ENCODE data around the gene C19orf25.

C19orf25 gene

GRCh38 chr19:1478934-1479707, at the start of gene C19orf25:
Gene C19orf25, minus strand, starts transcription at chr19:1479215. Its CDS starts 312 bp downstream, at chr19:1478903.
- DNase-seq (ENCODE audit: low read depth), result peak; percentile 94
- TF ChIP-seq CTCF (IDR thresholded peaks at IDR 0.05; ENCODE audit: low read length, missing control alignments), result no peak
- peak within 1 kb of the TSS; percentile 71 for H3K4me3 ChIP-seq (replicated peaks; ENCODE audit: low read depth, low read length)

- DNase-seq (ENCODE audit: low read depth), result no peak
- H3K4me3 ChIP-seq (replicated peaks; ENCODE audit: low read depth, low read length), result no peak overlapping the region
- TF ChIP-seq CTCF (IDR thresholded peaks at IDR 0.05; ENCODE audit: low read length, missing control alignments), result no peak
Observed at GRCh38 chr19:1527650-1528309, 48.8 kb upstream of the C19orf25 start.

DNA sequence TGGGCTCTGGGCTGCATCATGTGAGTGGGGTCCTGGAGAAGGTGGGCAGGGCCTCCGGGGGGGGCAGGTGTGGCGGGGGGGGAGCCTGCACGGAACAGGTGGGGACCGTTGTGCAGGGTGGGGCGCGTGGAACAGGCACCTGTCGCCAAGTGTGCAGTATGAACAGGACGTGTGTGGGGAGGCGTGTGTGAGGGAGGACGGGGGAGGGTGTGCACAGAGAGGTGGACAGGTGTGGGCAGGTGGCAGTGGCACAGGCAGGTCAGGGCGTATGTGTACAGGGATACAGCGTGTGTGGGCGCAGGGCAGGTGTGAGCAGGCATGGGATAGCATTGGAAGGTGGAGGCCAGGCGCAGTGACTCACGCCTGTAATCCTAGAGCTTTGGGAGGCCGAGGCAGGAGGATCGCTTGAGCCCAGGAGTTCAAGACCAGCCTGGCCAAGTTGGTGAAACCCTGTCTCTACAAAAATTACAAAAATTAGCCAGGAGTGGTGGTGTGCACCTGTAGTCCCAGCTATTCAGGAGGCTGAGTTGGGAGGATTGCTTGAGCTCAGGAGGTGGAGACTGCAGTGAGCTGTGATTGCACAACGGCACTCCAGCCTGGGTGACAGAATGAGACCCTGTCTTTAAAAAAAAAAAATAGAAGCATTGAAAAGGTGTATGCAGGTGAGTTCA, 48.1 kb upstream of the C19orf25 start:
- DNase-seq (ENCODE audit: low read depth), result no peak
- H3K4me3 ChIP-seq (replicated peaks; ENCODE audit: low read depth, low read length), result no peak overlapping the region

DNA sequence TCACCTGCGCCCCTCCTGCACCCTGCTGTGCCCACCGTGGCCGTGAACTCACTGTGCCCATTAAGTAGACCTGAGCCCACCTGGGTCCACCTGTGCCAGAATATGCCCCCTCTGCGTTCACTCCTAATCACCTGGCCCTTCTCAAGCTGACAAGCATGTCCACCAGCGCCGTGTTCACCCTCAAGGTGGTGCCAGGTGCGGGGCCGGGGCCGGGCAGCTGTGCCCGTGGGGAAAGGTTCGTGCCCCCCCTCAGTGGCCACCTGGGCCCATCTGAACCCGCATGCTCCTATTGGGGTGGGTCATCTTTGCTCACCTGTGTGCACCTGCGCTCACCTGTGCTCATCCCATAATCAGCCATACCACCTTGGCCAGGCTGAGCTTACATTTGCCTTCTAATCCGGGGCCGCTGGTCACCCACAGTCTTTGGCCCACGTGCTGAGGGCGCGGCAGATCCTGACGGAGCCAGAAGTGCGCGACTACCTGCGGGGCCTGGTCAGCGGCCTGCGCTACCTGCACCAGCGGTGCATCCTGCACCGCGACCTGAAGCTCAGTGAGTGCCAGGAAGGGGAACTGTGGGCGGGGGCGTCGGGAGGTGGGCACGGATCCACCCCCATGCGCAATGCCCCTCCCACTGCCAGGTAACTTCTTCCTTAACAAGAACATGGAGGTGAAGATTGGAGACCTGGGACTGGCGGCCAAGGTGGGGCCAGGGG, 47.2 kb upstream of the C19orf25 start:
- TF ChIP-seq CTCF (IDR thresholded peaks at IDR 0.05; ENCODE audit: low read length, missing control alignments), result no peak
- no peak overlapping the region for H3K4me3 ChIP-seq (replicated peaks; ENCODE audit: low read depth, low read length)
- no peak for DNase-seq (ENCODE audit: low read depth)

More for the DNA sequence above, 48.1 kb upstream of the C19orf25 start:
- TF ChIP-seq CTCF (IDR thresholded peaks at IDR 0.05; ENCODE audit: low read length, missing control alignments), result no peak

DNA sequence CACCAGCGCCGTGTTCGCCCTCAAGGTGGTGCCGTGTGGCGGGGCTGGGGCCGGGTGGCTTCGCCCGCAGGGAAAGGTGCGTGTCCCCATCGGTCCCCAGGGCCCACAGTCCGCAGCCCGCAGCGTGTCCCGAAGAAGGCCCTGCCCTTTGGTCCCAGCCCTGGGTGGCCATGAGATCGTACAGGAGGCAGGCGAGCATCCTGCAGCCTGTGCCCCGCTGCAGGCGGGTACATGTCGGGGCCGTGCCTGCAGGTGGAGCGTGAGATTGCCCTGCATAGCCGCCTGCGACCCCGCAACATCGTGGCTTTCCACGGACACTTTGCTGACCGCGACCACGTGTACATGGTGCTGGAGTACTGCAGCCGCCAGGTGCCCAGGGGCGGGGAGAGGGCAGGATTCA, 46.3 kb upstream of the C19orf25 start:
- H3K4me3 ChIP-seq (replicated peaks; ENCODE audit: low read depth, low read length), result no peak overlapping the region
- no peak for DNase-seq (ENCODE audit: low read depth)
- no peak for TF ChIP-seq CTCF (IDR thresholded peaks at IDR 0.05; ENCODE audit: low read length, missing control alignments)

- no peak overlapping the region for H3K4me3 ChIP-seq (replicated peaks; ENCODE audit: low read depth, low read length)
- no peak for DNase-seq (ENCODE audit: low read depth)
- no peak for TF ChIP-seq CTCF (IDR thresholded peaks at IDR 0.05; ENCODE audit: low read length, missing control alignments)
Observed at GRCh38 chr19:1524972-1525325, 45.9 kb upstream of the C19orf25 start.
